K562 (cell line): ENCODE results near the gene SV2C.

Experiments
- BHLHE40 ChIP-seq: IDR thresholded peaks from 2 replicates; pipeline ENCODE4 v1.6.1; 2011; ENCODE audit warnings: low read length, improper control_type of control experiment
- EZH2 ChIP-seq: IDR thresholded peaks from 2 replicates; pipeline ENCODE4 v1.6.1; 2012; ENCODE audit warnings: low read depth, mild to moderate bottlenecking, inconsistent platforms, low read length, borderline replicate concordance
- IRF2 ChIP-seq: sonication (generic); formaldehyde crosslinking; IDR thresholded peaks from 2 replicates; pipeline ENCODE4 v1.8.1; 2022; ENCODE audit warnings: mild to moderate bottlenecking, missing genetic modification reagents
- MEIS2 ChIP-seq: fragments of 450-650 bp; IDR thresholded peaks from 2 replicates; pipeline ENCODE4 v1.6.1; 2014; ENCODE audit warnings: mild to moderate bottlenecking; ENCODE audit not compliant: partially characterized antibody
- MXD1 ChIP-seq: fragments of 250-450 bp; sonication (Bioruptor Pico); IDR thresholded peaks from 2 replicates; pipeline ENCODE4 v1.8.0; 2021; ENCODE audit warnings: borderline replicate concordance, mild to moderate bottlenecking, moderate library complexity; ENCODE audit not compliant: poor library complexity, severe bottlenecking
- POLR3A ChIP-seq: IDR thresholded peaks from 2 replicates; pipeline ENCODE4 v1.6.1; 2011; ENCODE audit warnings: borderline replicate concordance, mild to moderate bottlenecking, moderate library complexity; ENCODE audit not compliant: insufficient read length, insufficient read depth; ENCODE audit errors: extremely low read depth
- RBBP5 ChIP-seq: fragments of 200-600 bp; sonication (generic); IDR thresholded peaks from 2 replicates; pipeline ENCODE4 v1.6.1; 2012; ENCODE audit warnings: borderline replicate concordance, mild to moderate bottlenecking, low read length, control low read depth, inconsistent platforms; ENCODE audit not compliant: insufficient read depth, poor library complexity, severe bottlenecking
- RFX1 ChIP-seq: fragments of 450-650 bp; IDR thresholded peaks from 2 replicates; pipeline ENCODE4 v1.6.1; 2016; ENCODE audit warnings: mild to moderate bottlenecking, moderate library complexity
- SMARCC2 ChIP-seq: fragments of 450-650 bp; IDR thresholded peaks from 2 replicates; pipeline ENCODE4 v1.6.1; 2017; ENCODE audit warnings: antibody characterized with exemption, moderate library complexity, mild to moderate bottlenecking, low read depth
- ZNF143 ChIP-seq: sonication (generic); formaldehyde crosslinking; IDR thresholded peaks from 2 replicates; pipeline ENCODE4 v1.9.0; 2022; ENCODE audit warnings: mild to moderate bottlenecking, missing genetic modification reagents
- TF ChIP-seq, protein P1 (sequence below), 3 experiments: IDR thresholded peaks in 2 of 3; conservative IDR thresholded peaks in 1 of 3; 2 replicates each; pipeline ENCODE4 v1.5.1; 2011 to 2012; ENCODE audit warnings: low read length in 3 of 3, mild to moderate bottlenecking in 3 of 3, control low read depth in 2 of 3, improper control_type of control experiment in 1 of 3, inconsistent platforms in 1 of 3, low read depth in 1 of 3, mixed read lengths in 1 of 3, moderate library complexity in 1 of 3; ENCODE audit not compliant: insufficient read depth in 2 of 3
- TF ChIP-seq, protein P2 (sequence below): sonication (generic); formaldehyde crosslinking; IDR thresholded peaks from 2 replicates; pipeline ENCODE4 v1.8.0; 2022; ENCODE audit warnings: mild to moderate bottlenecking, missing genetic modification reagents, borderline replicate concordance
- TF ChIP-seq, protein P3 (sequence below): fragments of 250-450 bp; sonication (Bioruptor Pico); IDR thresholded peaks from 2 replicates; pipeline ENCODE4 v1.4.0; 2020
- TF ChIP-seq, protein P4 (sequence below): fragments of 450-650 bp; IDR thresholded peaks from 2 replicates; pipeline ENCODE4 v1.6.1; 2016; ENCODE audit warnings: low read depth

DNA sequence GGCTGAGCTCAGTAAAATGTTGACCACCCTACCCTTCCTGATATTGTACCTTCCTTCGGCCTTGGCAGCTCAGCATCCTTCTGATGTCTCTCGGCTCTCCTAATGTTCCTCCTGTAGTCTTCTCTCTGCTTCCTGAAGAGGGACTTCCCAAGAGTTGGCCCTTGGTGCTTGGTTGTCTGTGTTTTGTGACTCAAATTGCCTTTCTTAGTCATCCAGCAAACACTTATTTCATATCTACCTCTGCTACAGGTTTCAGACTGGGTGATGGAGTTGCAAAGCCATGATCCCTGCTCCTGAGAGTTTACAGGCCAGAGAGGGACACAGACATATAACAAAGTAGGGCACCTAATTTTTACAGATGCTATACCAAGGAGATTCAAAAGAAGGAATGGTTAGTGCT is 70.1 kb downstream of the SV2C start:
- no peak for TF ChIP-seq BHLHE40
- no peak for TF ChIP-seq MEIS2
- TF ChIP-seq EZH2, result no peak
- TF ChIP-seq, protein P1, sequence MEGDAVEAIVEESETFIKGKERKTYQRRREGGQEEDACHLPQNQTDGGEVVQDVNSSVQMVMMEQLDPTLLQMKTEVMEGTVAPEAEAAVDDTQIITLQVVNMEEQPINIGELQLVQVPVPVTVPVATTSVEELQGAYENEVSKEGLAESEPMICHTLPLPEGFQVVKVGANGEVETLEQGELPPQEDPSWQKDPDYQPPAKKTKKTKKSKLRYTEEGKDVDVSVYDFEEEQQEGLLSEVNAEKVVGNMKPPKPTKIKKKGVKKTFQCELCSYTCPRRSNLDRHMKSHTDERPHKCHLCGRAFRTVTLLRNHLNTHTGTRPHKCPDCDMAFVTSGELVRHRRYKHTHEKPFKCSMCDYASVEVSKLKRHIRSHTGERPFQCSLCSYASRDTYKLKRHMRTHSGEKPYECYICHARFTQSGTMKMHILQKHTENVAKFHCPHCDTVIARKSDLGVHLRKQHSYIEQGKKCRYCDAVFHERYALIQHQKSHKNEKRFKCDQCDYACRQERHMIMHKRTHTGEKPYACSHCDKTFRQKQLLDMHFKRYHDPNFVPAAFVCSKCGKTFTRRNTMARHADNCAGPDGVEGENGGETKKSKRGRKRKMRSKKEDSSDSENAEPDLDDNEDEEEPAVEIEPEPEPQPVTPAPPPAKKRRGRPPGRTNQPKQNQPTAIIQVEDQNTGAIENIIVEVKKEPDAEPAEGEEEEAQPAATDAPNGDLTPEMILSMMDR (IDR thresholded peaks at IDR 0.05 in 2 of 3, conservative IDR thresholded peaks at IDR 0.05 in 1 of 3; ENCODE audit: insufficient read depth in 2 of 3, low read depth in 1 of 3, low read length in 3 of 3), result no peak
- TF ChIP-seq, protein P2, sequence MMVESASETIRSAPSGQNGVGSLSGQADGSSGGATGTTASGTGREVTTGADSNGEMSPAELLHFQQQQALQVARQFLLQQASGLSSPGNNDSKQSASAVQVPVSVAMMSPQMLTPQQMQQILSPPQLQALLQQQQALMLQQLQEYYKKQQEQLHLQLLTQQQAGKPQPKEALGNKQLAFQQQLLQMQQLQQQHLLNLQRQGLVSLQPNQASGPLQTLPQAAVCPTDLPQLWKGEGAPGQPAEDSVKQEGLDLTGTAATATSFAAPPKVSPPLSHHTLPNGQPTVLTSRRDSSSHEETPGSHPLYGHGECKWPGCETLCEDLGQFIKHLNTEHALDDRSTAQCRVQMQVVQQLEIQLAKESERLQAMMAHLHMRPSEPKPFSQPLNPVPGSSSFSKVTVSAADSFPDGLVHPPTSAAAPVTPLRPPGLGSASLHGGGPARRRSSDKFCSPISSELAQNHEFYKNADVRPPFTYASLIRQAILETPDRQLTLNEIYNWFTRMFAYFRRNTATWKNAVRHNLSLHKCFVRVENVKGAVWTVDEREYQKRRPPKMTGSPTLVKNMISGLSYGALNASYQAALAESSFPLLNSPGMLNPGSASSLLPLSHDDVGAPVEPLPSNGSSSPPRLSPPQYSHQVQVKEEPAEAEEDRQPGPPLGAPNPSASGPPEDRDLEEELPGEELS (CRISPR knock-in tag), result no peak
- no peak for TF ChIP-seq RBBP5
- no peak for TF ChIP-seq ZNF143 (CRISPR knock-in tag)
- no peak for TF ChIP-seq POLR3A
- no peak for TF ChIP-seq IRF2 (CRISPR knock-in tag)
- TF ChIP-seq MXD1 (CRISPR knock-in tag), result no peak
- TF ChIP-seq, protein P3, sequence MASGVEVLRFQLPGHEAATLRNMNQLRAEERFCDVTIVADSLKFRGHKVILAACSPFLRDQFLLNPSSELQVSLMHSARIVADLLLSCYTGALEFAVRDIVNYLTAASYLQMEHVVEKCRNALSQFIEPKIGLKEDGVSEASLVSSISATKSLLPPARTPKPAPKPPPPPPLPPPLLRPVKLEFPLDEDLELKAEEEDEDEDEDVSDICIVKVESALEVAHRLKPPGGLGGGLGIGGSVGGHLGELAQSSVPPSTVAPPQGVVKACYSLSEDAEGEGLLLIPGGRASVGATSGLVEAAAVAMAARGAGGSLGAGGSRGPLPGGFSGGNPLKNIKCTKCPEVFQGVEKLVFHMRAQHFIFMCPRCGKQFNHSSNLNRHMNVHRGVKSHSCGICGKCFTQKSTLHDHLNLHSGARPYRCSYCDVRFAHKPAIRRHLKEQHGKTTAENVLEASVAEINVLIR (CRISPR knock-in tag), result no peak
- TF ChIP-seq, protein P4, sequence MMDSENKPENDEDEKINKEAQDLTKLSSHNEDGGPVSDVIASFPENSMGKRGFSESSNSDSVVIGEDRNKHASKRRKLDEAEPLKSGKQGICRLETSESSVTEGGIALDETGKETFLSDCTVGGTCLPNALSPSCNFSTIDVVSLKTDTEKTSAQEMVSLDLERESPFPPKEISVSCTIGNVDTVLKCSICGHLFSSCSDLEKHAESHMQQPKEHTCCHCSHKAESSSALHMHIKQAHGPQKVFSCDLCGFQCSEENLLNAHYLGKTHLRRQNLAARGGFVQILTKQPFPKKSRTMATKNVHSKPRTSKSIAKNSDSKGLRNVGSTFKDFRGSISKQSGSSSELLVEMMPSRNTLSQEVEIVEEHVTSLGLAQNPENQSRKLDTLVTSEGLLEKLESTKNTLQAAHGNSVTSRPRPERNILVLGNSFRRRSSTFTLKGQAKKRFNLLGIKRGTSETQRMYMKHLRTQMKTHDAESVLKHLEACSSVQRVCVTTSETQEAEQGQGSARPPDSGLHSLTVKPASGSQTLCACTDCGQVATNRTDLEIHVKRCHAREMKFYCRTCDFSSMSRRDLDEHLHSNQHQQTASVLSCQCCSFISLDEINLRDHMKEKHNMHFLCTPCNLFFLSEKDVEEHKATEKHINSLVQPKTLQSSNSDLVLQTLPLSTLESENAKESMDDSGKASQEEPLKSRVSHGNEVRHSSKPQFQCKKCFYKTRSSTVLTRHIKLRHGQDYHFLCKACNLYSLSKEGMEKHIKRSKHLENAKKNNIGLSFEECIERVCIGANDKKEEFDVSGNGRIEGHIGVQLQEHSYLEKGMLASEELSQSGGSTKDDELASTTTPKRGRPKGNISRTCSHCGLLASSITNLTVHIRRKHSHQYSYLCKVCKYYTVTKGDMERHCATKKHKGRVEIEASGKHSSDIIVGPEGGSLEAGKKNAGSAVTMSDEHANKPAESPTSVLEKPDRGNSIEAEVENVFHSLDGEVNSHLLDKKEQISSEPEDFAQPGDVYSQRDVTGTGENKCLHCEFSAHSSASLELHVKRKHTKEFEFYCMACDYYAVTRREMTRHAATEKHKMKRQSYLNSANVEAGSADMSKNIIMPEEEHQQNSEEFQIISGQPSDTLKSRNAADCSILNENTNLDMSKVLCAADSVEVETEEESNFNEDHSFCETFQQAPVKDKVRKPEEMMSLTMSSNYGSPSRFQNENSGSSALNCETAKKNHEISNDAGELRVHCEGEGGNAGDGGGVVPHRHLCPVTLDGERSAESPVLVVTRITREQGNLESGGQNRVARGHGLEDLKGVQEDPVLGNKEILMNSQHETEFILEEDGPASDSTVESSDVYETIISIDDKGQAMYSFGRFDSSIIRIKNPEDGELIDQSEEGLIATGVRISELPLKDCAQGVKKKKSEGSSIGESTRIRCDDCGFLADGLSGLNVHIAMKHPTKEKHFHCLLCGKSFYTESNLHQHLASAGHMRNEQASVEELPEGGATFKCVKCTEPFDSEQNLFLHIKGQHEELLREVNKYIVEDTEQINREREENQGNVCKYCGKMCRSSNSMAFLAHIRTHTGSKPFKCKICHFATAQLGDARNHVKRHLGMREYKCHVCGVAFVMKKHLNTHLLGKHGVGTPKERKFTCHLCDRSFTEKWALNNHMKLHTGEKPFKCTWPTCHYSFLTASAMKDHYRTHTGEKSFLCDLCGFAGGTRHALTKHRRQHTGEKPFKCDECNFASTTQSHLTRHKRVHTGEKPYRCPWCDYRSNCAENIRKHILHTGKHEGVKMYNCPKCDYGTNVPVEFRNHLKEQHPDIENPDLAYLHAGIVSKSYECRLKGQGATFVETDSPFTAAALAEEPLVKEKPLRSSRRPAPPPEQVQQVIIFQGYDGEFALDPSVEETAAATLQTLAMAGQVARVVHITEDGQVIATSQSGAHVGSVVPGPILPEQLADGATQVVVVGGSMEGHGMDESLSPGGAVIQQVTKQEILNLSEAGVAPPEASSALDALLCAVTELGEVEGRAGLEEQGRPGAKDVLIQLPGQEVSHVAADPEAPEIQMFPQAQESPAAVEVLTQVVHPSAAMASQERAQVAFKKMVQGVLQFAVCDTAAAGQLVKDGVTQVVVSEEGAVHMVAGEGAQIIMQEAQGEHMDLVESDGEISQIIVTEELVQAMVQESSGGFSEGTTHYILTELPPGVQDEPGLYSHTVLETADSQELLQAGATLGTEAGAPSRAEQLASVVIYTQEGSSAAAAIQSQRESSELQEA, result no peak
- no peak for TF ChIP-seq RFX1
- TF ChIP-seq SMARCC2, result no peak
